NCI-H128 (cell line): ENCODE measurements around the gene NMT2.

Experiments used
- DNase-seq: peaks from one replicate; lab custom pipeline; 2025; ENCODE audit not compliant: unreplicated experiment; lab: John Stamatoyannopoulos, UW

NMT2 gene

GRCh38 chr10:15181576-15182156 lies 13.2 kb upstream of the NMT2 start:
- no peak for DNase-seq

GRCh38 chr10:15180736-15181135 lies 12.2 kb upstream of the NMT2 start:
- DNase-seq, result no peak

GRCh38 chr10:15176269-15176668 lies 7.8 kb upstream of the NMT2 start:
- no peak for DNase-seq

GRCh38 chr10:15175587-15175986 lies 7.1 kb upstream of the NMT2 start:
- DNase-seq, result no peak

GRCh38 chr10:15172306-15172840 lies 3.9 kb upstream of the NMT2 start:
- no peak for DNase-seq

- DNase-seq, result no peak
Measured at GRCh38 chr10:15169555-15170401, 1.3 kb upstream of the NMT2 start.

GRCh38 chr10:15168786-15169554 lies 477 bp upstream of the NMT2 start:
- peak; percentile 48 for DNase-seq

GRCh38 chr10:15167411-15168290 lies 842 bp downstream of the NMT2 start:
- no peak for DNase-seq

- DNase-seq, result no peak
Measured at GRCh38 chr10:15166325-15166724, 2.2 kb downstream of the NMT2 start.

- DNase-seq, result no peak
Measured at GRCh38 chr10:15163253-15163828, 5.2 kb downstream of the NMT2 start.

GRCh38 chr10:15158972-15159371 lies 9.5 kb downstream of the NMT2 start:
- DNase-seq, result no peak

- no peak for DNase-seq
Measured at GRCh38 chr10:15158448-15158847, 10.0 kb downstream of the NMT2 start.

GRCh38 chr10:15155978-15156656 lies 12.4 kb downstream of the NMT2 start:
- DNase-seq, result no peak

GRCh38 chr10:15152556-15152955 lies 15.9 kb downstream of the NMT2 start:
- no peak for DNase-seq

- no peak for DNase-seq
Measured at GRCh38 chr10:15150563-15150962, 17.9 kb downstream of the NMT2 start.

GRCh38 chr10:15149042-15149771 lies 19.3 kb downstream of the NMT2 start:
- no peak for DNase-seq

GRCh38 chr10:15147594-15148392 lies 20.7 kb downstream of the NMT2 start:
- DNase-seq, result no peak

GRCh38 chr10:15146366-15146765 lies 22.1 kb downstream of the NMT2 start:
- no peak for DNase-seq
